Measurements from ENCODE around the gene CDRT4.

Gene CDRT4

DNA sequence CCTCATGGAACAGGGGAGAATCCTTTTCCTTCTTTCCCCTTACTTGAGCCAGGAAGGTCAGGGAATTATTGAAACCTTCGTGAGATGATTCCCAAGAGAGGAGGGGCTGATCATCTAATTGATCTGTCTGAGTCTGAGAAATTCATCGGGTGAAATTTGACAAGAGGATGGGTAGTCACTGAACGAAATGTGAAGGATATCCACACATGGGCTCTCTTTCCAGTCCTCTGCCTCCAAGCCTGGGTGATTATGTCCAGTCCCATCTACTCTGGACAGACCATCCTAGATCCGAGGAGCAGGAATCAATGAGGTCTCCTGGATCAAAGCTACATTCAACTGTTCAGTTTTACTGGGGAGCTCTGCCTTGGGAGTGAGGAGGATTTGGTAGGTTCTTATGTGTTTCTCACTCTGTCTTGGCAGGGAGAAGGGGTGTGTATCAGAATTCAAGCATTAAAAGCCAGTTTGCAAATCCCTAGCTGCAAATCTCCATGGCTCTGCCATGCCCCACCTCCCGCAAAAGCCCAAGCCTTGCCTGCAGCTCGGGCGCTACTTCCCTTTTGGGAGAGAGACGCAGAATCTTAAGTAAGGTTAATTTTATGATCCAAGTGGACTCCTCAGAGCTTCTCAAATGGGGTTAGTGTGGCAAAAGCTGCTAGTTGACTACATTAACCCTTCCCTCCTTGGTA is 78.9 kb downstream of the CDRT4 start:
- no peak for DNase-seq

DNA sequence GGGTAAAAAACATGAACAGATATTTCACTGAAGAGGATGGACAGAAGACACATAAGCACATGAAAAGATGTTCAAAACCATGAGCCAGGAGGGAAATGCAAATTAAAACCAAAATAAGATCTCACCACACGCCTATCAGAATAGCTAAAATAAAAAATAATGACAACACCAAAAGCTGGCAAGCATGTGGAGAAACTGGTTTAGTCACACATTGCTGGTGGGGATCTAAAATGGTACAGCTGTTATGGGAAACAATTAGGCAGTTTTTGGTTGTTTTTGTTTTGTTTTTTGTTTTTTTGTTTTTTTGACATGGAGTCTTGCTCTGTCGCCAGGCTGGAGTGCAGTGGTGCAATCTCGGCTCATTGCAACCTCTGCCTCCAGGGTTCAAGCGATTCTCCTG is 81.3 kb downstream of the CDRT4 start:
- DNase-seq = no peak

Measured in stimulated activated CD4-positive, alpha-beta T cell treated with anti-CD3 and anti-CD28 coated beads, Interleukin-1b, Interleukin-23, amount 100 ng/mL, for 48 hours (primary cell).